ENCODE results near the gene OR5C1.

DNA sequence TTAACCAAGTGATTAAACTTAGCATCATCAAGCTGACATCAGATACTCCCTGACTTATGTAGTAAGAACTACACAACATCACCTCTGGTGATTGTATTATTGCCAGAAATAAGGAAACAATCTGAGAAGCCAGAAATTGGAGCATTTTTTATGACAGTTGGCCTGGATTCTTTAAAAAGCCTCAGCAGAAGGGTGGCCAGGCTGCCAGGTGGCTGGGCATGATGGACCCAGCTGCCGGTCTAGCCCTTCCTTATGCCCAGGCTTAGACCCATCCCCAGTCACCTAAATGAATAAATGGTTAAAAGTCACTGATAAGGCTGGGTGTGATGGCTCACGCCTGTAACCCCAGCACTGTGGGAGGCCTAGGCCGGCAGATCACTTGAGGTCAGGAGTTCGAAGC lies 24.0 kb downstream of the OR5C1 start:
- TF ChIP-seq POLR2A (IDR thresholded peaks at IDR 0.05), result no peak
- TF ChIP-seq, protein P1, sequence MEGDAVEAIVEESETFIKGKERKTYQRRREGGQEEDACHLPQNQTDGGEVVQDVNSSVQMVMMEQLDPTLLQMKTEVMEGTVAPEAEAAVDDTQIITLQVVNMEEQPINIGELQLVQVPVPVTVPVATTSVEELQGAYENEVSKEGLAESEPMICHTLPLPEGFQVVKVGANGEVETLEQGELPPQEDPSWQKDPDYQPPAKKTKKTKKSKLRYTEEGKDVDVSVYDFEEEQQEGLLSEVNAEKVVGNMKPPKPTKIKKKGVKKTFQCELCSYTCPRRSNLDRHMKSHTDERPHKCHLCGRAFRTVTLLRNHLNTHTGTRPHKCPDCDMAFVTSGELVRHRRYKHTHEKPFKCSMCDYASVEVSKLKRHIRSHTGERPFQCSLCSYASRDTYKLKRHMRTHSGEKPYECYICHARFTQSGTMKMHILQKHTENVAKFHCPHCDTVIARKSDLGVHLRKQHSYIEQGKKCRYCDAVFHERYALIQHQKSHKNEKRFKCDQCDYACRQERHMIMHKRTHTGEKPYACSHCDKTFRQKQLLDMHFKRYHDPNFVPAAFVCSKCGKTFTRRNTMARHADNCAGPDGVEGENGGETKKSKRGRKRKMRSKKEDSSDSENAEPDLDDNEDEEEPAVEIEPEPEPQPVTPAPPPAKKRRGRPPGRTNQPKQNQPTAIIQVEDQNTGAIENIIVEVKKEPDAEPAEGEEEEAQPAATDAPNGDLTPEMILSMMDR (IDR thresholded peaks at IDR 0.05), result no peak
